WTC11 (cell line): ENCODE measurements around the gene RPP40. TPM values are rescaled to one million over a fixed set of nuclear protein-coding genes. Genes with fewer than 3 reads are reported as not detected.

ENCODE experiments used
- ATAC-seq: fragments of 200-7000 bp; cut with Tn5 transposase; 2 replicates; pipeline ENCODE4 v1.10.0; 2021; ENCODE audit warnings: mild to moderate bottlenecking, moderate library complexity
- CTCF ChIA-PET: fragments of 300-600 bp; sonication (Branson Sonifier 250); formaldehyde crosslinking; loops from one replicate; lab custom pipeline; 2021; ENCODE audit warnings: antibody characterized with exemption; lab: Charles Lee
- POLR2A ChIA-PET: fragments of 350-600 bp; sonication (Branson Sonifier 250); formaldehyde crosslinking; loops from one replicate; lab custom pipeline; 2021; ENCODE audit warnings: antibody characterized with exemption; lab: Charles Lee
- DNase-seq: peaks from one replicate; pipeline ENCODE4 v3.0.0; 2021; ENCODE audit warnings: low spot score
- H3K27ac Mint-ChIP-seq: 2 replicates; pipeline ENCODE4 v1.8.0; 2021; ENCODE audit warnings: mixed read lengths
- H3K27me3 Mint-ChIP-seq: 2 replicates; pipeline ENCODE4 v1.8.0; 2021; ENCODE audit warnings: low read depth, mild to moderate bottlenecking, moderate library complexity, mixed read lengths
- H3K36me3 Mint-ChIP-seq: 2 replicates; pipeline ENCODE4 v1.8.0; 2021; ENCODE audit warnings: mixed read lengths
- H3K4me1 Mint-ChIP-seq: 2 replicates; pipeline ENCODE4 v1.8.0; 2022; ENCODE audit warnings: mixed read lengths
- H3K4me3 Mint-ChIP-seq: 2 replicates; pipeline ENCODE4 v1.8.0; 2021; ENCODE audit warnings: mild to moderate bottlenecking, moderate library complexity, mixed read lengths
- H3K9me3 Mint-ChIP-seq: 2 replicates; pipeline ENCODE4 v1.8.0; 2021; ENCODE audit warnings: mixed read lengths
- ATF1 ChIP-seq: sonication (generic); formaldehyde crosslinking; IDR thresholded peaks from 2 replicates; pipeline ENCODE4 v1.8.1; 2023; ENCODE audit warnings: mild to moderate bottlenecking, moderate library complexity, missing genetic modification reagents
- CREM ChIP-seq: sonication (generic); formaldehyde crosslinking; IDR thresholded peaks from 2 replicates; pipeline ENCODE4 v1.8.1; 2022; ENCODE audit warnings: mild to moderate bottlenecking, missing genetic modification reagents, moderate library complexity
- ELF4 ChIP-seq: sonication (generic); formaldehyde crosslinking; IDR thresholded peaks from 2 replicates; pipeline ENCODE4 v1.8.1; 2022; ENCODE audit warnings: low read depth, mild to moderate bottlenecking, moderate library complexity, missing genetic modification reagents
- ETV6 ChIP-seq: sonication (generic); formaldehyde crosslinking; IDR thresholded peaks from 2 replicates; pipeline ENCODE4 v1.8.1; 2022; ENCODE audit warnings: mild to moderate bottlenecking, missing genetic modification reagents
- GRHL2 ChIP-seq: fragments of 250-450 bp; sonication (Bioruptor Pico); IDR thresholded peaks from 2 replicates; pipeline ENCODE4 v1.8.0; 2022; ENCODE audit warnings: mild to moderate bottlenecking, moderate library complexity; ENCODE audit not compliant: insufficient replicate concordance, severe bottlenecking
- MXD4 ChIP-seq: fragments of 250-450 bp; sonication (Bioruptor Pico); IDR thresholded peaks from 2 replicates; pipeline ENCODE4 v1.8.0; 2021; ENCODE audit warnings: mild to moderate bottlenecking, moderate library complexity, borderline replicate concordance
- NFYB ChIP-seq: sonication (generic); formaldehyde crosslinking; conservative IDR thresholded peaks from 2 replicates; pipeline ENCODE4 v1.8.0; 2022; ENCODE audit warnings: low read depth, missing genetic modification reagents
- NR2C2 ChIP-seq: sonication (generic); formaldehyde crosslinking; IDR thresholded peaks from 2 replicates; pipeline ENCODE4 v1.8.0; 2022; ENCODE audit warnings: mild to moderate bottlenecking, missing genetic modification reagents
- RELA ChIP-seq: sonication (generic); formaldehyde crosslinking; IDR thresholded peaks from 2 replicates; pipeline ENCODE4 v1.8.1; 2022; ENCODE audit warnings: missing genetic modification reagents, mild to moderate bottlenecking, borderline replicate concordance
- SMAD4 ChIP-seq: sonication (generic); formaldehyde crosslinking; IDR thresholded peaks from 2 replicates; pipeline ENCODE4 v1.8.0; 2022; ENCODE audit warnings: mild to moderate bottlenecking, missing genetic modification reagents
- TCF7 ChIP-seq: sonication (generic); formaldehyde crosslinking; IDR thresholded peaks from 2 replicates; pipeline ENCODE4 v1.8.0; 2022; ENCODE audit warnings: mild to moderate bottlenecking, low read depth, missing genetic modification reagents, moderate library complexity
- TP53 ChIP-seq: sonication (generic); formaldehyde crosslinking; IDR thresholded peaks from 2 replicates; pipeline ENCODE4 v1.8.1; 2023; ENCODE audit warnings: mild to moderate bottlenecking, missing genetic modification reagents
- ZNF423 ChIP-seq: fragments of 250-450 bp; sonication (Bioruptor Pico); IDR thresholded peaks from 2 replicates; pipeline ENCODE4 v2.1.2; 2022; ENCODE audit warnings: mild to moderate bottlenecking, moderate library complexity
- total RNA-seq: library from RNA; stranded (reverse); gene quantifications from 3 replicates; pipeline ENCODE4 v1.2.3, GENCODE V29; 2021
- TF ChIP-seq, protein P1 (sequence below): sonication (generic); formaldehyde crosslinking; IDR thresholded peaks from 2 replicates; pipeline ENCODE4 v1.8.1; 2022; ENCODE audit warnings: mild to moderate bottlenecking, missing genetic modification reagents, moderate library complexity, borderline replicate concordance
- TF ChIP-seq, protein P2 (sequence below): sonication (generic); formaldehyde crosslinking; IDR thresholded peaks from 2 replicates; pipeline ENCODE4 v1.8.0; 2022; ENCODE audit warnings: mild to moderate bottlenecking, missing genetic modification reagents
- TF ChIP-seq, protein P3 (sequence below): sonication (generic); formaldehyde crosslinking; IDR thresholded peaks from 2 replicates; pipeline ENCODE4 v1.8.0; 2022; ENCODE audit warnings: mild to moderate bottlenecking, missing genetic modification reagents
- TF ChIP-seq, protein P4 (sequence below): fragments of 250-450 bp; sonication (Bioruptor Pico); conservative IDR thresholded peaks from 2 replicates; pipeline ENCODE4 v1.9.0; 2021; ENCODE audit warnings: mild to moderate bottlenecking
- TF ChIP-seq, protein P5 (sequence below): sonication (generic); formaldehyde crosslinking; IDR thresholded peaks from 2 replicates; pipeline ENCODE4 v1.8.0; 2022; ENCODE audit warnings: mild to moderate bottlenecking, missing genetic modification reagents

Gene RPP40
- total RNA-seq, 1 experiment from 2014 or later = 12.2 TPM

DNA sequence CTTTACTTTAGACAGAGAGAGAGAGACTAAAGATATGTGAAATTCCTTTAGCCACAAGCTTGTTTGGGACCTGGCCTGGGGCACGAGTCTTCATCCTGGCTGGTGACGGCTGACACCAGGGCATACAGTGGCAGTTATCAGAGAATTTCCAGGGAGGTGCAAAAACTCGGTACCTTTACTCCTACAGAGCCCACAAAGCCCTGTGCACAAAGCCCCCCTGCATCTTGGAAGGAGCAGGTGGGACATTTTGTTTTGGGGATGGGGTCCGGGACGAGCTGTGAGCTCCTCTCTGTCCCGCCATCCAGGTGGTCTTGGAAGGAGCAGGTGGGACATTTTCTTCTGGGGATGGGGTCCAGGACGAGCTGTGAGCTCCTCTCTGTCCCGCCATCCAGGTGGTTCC lies 28.9 kb downstream of the RPP40 start:
- DNase-seq = no peak
- peaks cover 20% of the 10 kb centered on the region for H3K9me3 Mint-ChIP-seq
- POLR2A ChIA-PET = interaction anchor here (1.2 kb wide), 1 partner anchor 28 kb away, joined by 4 read pairs; the partner anchor contains the start of gene RPP40
- no peak overlapping the region for H3K27ac Mint-ChIP-seq
- no peak overlapping the region for H3K4me3 Mint-ChIP-seq
- CTCF ChIA-PET = interaction anchor here (1.6 kb wide), 2 partner anchors 18 to 56 kb away, joined by 8 to 15 read pairs; no protein-coding TSS in a partner anchor
- TF ChIP-seq, protein P1, sequence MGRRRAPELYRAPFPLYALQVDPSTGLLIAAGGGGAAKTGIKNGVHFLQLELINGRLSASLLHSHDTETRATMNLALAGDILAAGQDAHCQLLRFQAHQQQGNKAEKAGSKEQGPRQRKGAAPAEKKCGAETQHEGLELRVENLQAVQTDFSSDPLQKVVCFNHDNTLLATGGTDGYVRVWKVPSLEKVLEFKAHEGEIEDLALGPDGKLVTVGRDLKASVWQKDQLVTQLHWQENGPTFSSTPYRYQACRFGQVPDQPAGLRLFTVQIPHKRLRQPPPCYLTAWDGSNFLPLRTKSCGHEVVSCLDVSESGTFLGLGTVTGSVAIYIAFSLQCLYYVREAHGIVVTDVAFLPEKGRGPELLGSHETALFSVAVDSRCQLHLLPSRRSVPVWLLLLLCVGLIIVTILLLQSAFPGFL = no peak
- no peak for TF ChIP-seq MXD4 (CRISPR knock-in tag)
- TF ChIP-seq, protein P2, sequence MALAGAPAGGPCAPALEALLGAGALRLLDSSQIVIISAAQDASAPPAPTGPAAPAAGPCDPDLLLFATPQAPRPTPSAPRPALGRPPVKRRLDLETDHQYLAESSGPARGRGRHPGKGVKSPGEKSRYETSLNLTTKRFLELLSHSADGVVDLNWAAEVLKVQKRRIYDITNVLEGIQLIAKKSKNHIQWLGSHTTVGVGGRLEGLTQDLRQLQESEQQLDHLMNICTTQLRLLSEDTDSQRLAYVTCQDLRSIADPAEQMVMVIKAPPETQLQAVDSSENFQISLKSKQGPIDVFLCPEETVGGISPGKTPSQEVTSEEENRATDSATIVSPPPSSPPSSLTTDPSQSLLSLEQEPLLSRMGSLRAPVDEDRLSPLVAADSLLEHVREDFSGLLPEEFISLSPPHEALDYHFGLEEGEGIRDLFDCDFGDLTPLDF (CRISPR knock-in tag) = no peak
- no peak for TF ChIP-seq CREM (CRISPR knock-in tag)
- TF ChIP-seq TCF7 (CRISPR knock-in tag) = no peak
- TF ChIP-seq NR2C2 (CRISPR knock-in tag) = no peak
- TF ChIP-seq, protein P3, sequence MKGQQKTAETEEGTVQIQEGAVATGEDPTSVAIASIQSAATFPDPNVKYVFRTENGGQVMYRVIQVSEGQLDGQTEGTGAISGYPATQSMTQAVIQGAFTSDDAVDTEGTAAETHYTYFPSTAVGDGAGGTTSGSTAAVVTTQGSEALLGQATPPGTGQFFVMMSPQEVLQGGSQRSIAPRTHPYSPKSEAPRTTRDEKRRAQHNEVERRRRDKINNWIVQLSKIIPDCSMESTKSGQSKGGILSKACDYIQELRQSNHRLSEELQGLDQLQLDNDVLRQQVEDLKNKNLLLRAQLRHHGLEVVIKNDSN (CRISPR knock-in tag) = no peak
- TF ChIP-seq, protein P4, sequence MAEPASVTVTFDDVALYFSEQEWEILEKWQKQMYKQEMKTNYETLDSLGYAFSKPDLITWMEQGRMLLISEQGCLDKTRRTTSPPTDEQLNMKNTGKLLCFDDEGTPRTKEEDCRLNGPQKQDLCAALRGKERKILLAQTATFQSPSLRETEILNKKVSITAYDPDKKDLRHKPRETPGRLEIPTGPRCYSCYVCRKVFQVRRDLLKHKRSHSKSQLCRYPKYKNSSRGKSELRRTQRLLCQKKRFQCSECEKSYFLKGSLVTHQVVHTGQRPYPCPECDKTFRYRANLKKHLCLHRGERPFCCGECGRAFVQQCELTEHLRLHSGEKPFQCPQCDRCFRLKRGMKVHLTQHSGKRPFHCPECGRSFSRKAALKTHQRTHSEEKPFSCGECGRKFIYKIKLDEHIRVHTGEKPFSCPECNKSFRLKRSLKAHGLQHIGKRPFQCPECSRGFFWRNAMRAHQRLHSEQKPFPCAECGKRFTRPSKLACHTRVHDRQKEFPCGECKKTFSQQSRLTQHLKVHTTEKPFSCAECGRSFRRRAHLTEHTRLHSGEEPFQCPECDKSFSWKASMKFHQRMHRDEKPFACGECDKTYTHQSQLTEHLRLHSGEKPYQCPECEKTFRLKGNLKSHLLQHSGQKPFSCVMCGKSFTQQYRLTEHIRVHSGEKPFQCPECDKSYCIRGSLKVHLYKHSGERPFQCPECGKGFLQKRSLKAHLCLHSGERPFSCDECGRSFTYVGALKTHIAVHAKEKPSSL = no peak
- TF ChIP-seq NFYB (CRISPR knock-in tag) = no peak
- no peak for TF ChIP-seq SMAD4 (CRISPR knock-in tag)
- TF ChIP-seq, all 79 proteins: peak for 0
- no peak for ATAC-seq
- Mint-ChIP-seq H3K27me3 (no peaks in the 10 kb centered on the region; the same call in 1 of the 2 replicates), H3K4me1 (peaks cover 23% of the 10 kb centered on the region), H3K36me3 (peaks cover 12% of the 10 kb centered on the region)

DNA sequence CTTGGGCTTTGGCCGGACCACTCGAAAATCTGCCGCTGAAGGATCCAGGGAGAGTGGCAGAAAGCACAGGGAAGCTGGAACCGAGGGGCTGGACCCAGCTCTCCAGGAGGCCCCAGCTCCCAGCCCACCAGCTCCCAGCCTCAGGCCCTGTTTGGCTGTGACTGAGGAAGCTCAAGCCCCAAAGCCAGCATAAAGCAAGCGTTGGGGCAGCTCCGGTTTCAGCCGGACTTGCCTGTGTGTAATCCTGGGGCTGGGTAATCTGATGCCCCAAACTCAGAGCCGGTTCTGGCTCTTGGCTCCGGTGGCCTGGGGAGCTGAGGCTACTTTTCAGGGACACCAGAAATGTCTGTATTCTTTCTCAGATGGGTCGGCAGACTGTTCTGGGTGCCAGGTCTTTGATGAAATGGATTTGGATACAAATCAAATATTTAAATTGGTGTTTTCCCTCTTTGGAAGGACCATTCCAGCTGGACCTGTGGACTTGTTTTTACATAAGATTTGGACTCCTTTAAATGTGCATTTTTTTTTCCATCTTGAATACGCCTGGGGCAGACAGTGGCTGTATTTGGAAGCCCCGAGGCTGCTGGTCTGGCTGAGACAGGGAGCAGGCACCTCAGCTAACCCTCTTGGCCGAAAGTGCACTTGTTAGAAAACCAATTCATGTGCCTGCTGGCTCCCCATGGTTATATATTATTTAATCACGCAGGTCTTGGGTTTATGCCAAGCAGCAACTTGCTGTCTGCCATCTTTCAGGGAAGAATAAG lies 29.7 kb downstream of the RPP40 start:
- ATAC-seq = peak; percentile 98
- H3K27me3 Mint-ChIP-seq = no peaks in the 10 kb centered on the region; the same call in 1 of the 2 replicates
- H3K27ac Mint-ChIP-seq = peak overlapping the region; percentile 82

DNA sequence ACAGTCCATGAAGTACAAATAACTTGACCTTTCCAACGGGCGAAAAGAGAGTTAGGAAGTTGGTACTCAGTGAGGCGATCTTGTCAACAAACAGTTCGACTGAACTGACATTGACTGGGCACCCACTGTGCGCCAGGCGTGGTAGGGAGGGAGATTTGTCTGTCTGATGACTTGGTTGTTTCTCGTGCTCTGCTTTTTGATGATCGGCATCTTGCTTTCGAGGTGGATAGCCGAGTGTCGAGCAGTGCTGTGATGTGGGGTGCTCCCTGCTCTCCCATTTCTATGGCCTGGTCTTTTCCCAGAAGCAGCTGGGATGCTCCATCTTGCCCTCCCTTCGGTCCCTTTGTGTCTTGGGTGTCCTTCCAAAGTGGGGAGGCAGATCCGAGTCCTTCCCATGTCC lies 30.4 kb downstream of the RPP40 start:
- CTCF ChIA-PET = interaction anchor here (1.2 to 1.6 kb wide), 3 partner anchors 16 to 57 kb away, joined by 8 to 15 read pairs (median 12); partner anchors contain the start of gene RPP40
- peaks cover 10% of the 10 kb centered on the region for H3K9me3 Mint-ChIP-seq

More for the DNA sequence above, 29.7 kb downstream of the RPP40 start:
- Mint-ChIP-seq H3K4me3 (no peak overlapping the region; the same call in 1 of the 2 replicates), H3K9me3 (peaks cover 13% of the 10 kb centered on the region), H3K4me1 (peaks cover 23% of the 10 kb centered on the region), H3K36me3 (peaks cover 8% of the 10 kb centered on the region; the same call in 1 of the 2 replicates)
- CTCF ChIA-PET = interaction anchor here (1.2 to 1.6 kb wide), 3 partner anchors 17 to 56 kb away, joined by 8 to 15 read pairs (median 12); partner anchors contain the start of gene RPP40
- peak; percentile 74 for DNase-seq
- POLR2A ChIA-PET = interaction anchor here (0.8 to 1.2 kb wide), 3 partner anchors 9 to 470 kb away, joined by 3 to 4 read pairs (median 4); partner anchors contain the start of gene RPP40
- TF ChIP-seq, protein P5, sequence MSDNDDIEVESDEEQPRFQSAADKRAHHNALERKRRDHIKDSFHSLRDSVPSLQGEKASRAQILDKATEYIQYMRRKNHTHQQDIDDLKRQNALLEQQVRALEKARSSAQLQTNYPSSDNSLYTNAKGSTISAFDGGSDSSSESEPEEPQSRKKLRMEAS (CRISPR knock-in tag) = 0 out of 2 replicates have a peak, but pooled peaks have one; percentile 17
- TF ChIP-seq GRHL2 (no peak), ETV6 (CRISPR knock-in tag) (0 out of 2 replicates have a peak, but pooled peaks have one; percentile 19)

More for the DNA sequence above, 30.4 kb downstream of the RPP40 start:
- DNase-seq = no peak
- Mint-ChIP-seq H3K4me3 (no peak overlapping the region), H3K27me3 (no peaks in the 10 kb centered on the region; the same call in 1 of the 2 replicates), H3K36me3 (peaks cover 8% of the 10 kb centered on the region; the same call in 1 of the 2 replicates), H3K27ac (peak overlapping the region; percentile 65), H3K4me1 (peaks cover 23% of the 10 kb centered on the region)
- POLR2A ChIA-PET = interaction anchor here (1.0 kb wide), 1 partner anchor 9 kb away, joined by 4 read pairs; no protein-coding TSS in a partner anchor
- TF ChIP-seq ZNF423 (CRISPR knock-in tag) (no peak), ELF4 (CRISPR knock-in tag) (no peak), RELA (CRISPR knock-in tag) (no peak), TP53 (CRISPR knock-in tag) (no peak), TCF7 (CRISPR knock-in tag) (no peak), ATF1 (CRISPR knock-in tag) (no peak)
- no peak for ATAC-seq
